Measurements from ENCODE around the gene OR4D10. TPM values are rescaled to one million over a fixed set of nuclear protein-coding genes. Genes with fewer than 3 reads are reported as not detected.
"Not testable (repeated sequence)": the region's sequence is repeated elsewhere in the genome, so short reads cannot be mapped to it uniquely, and the experiment has no call there.

Gene OR4D10
- total and polyA plus RNA-seq, 2 donors (not counting 1 experiment from before 2014, with no cell fraction given): not detected

DNA sequence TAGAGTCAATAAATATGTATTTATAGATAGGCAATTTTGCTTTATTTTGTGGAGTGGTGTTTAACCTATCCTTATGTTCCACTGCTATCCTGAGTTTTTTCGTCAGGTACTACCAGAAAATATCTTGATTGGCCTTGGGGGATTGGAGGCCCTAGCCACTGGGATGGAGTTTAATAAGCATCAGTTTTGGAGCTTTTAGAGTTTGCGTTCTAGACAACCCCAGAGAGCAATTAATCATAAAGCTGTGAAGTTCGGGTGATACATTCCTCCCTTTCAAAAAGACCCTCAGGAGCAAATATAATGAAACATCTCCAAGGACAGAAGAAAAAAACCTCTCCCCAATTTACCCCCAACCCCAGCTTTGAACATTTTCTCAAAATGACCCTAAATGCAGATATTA, 36.9 kb upstream of the OR4D10 start, which contains the start of gene OR5A1:
TSS of gene OR5A1 (plus strand) at position 301 of the 400 bp plus-strand sequence. CDS start 6,700 bp downstream, outside the sequence.
- TF ChIP-seq, protein P1, sequence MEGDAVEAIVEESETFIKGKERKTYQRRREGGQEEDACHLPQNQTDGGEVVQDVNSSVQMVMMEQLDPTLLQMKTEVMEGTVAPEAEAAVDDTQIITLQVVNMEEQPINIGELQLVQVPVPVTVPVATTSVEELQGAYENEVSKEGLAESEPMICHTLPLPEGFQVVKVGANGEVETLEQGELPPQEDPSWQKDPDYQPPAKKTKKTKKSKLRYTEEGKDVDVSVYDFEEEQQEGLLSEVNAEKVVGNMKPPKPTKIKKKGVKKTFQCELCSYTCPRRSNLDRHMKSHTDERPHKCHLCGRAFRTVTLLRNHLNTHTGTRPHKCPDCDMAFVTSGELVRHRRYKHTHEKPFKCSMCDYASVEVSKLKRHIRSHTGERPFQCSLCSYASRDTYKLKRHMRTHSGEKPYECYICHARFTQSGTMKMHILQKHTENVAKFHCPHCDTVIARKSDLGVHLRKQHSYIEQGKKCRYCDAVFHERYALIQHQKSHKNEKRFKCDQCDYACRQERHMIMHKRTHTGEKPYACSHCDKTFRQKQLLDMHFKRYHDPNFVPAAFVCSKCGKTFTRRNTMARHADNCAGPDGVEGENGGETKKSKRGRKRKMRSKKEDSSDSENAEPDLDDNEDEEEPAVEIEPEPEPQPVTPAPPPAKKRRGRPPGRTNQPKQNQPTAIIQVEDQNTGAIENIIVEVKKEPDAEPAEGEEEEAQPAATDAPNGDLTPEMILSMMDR (IDR thresholded peaks at IDR 0.05): no peak
- TF ChIP-seq EZH2 (IDR thresholded peaks at IDR 0.05; ENCODE audit: borderline replicate concordance, insufficient read depth, low read depth, low read length, poor library complexity, severe bottlenecking): no peak
- Mint-ChIP-seq H3K4me3 (no peak within 1 kb of the TSS), H3K27me3 (peaks cover 9% of the 10 kb centered on the region), H3K4me1 (no peaks in the 10 kb centered on the region), H3K27ac (no peak within 1 kb of the TSS), H3K9me3 (ENCODE audit: insufficient read depth) (no peaks in the 10 kb centered on the region)
- H3K36me3 ChIP-seq (replicated peaks in 1 of 2; ENCODE audit: control extremely low read depth in 1 of 2, control insufficient read depth in 1 of 2, extremely low read depth in 1 of 2, insufficient read depth in 2 of 2, low read length in 1 of 2): no peaks in the 10 kb centered on the region
- H3K4me2 ChIP-seq (replicated peaks; ENCODE audit: low read depth, low read length, poor library complexity, severe bottlenecking): no peak within 1 kb of the TSS
- ATAC-seq (ENCODE audit: low read depth) (no peak), DNase-seq (no peak)
- H3K4me3 ChIP-seq (ENCODE audit: control extremely low read depth in 1 of 5, extremely low read depth in 1 of 5, insufficient read depth in 1 of 5, low read depth in 2 of 5, low read length in 4 of 5): no peak within 1 kb of the TSS
- H4K20me1 ChIP-seq (ENCODE audit: control insufficient read depth, insufficient read depth, low read length, poor library complexity, severe bottlenecking): no peaks in the 10 kb centered on the region
- ChIA-PET POLR2A (no interaction called here), CTCF (interaction anchor here (0.7 to 3.1 kb wide), 6 partner anchors 12 to 300 kb away, joined by 3 to 15 read pairs (median 4); partner anchors contain the start of gene DTX4)
- WGBS (ENCODE audit: insufficient coverage): no CpG with 5 or more reads among the region's 3 CpGs
- H3K79me2 ChIP-seq (ENCODE audit: control insufficient read depth, insufficient read depth, low read length): no peaks in the 10 kb centered on the region
- no peaks in the 10 kb centered on the region for H3K27me3 ChIP-seq (replicated peaks in 1 of 4; ENCODE audit: control extremely low read depth in 1 of 4, control insufficient read depth in 3 of 4, insufficient read depth in 4 of 4, low read length in 3 of 4)
- H3K4me1 ChIP-seq (ENCODE audit: control insufficient read depth in 2 of 2, insufficient read depth in 2 of 2, low read length in 2 of 2): no peaks in the 10 kb centered on the region
- no peaks in the 10 kb centered on the region for H3K9me3 ChIP-seq (ENCODE audit: control extremely low read depth in 1 of 3, control insufficient read depth in 2 of 3, insufficient read depth in 1 of 3, low read length in 2 of 3)
- no peak within 1 kb of the TSS for H2AFZ ChIP-seq (ENCODE audit: insufficient read depth, low read depth, low read length, poor library complexity, severe bottlenecking)
- no peak within 1 kb of the TSS for H3K27ac ChIP-seq (ENCODE audit: low read length in 2 of 2)
- no peak within 1 kb of the TSS for H3K9ac ChIP-seq (ENCODE audit: low read length)
- intact Hi-C loops (cut with micrococcal nuclease): no loop called here

DNA sequence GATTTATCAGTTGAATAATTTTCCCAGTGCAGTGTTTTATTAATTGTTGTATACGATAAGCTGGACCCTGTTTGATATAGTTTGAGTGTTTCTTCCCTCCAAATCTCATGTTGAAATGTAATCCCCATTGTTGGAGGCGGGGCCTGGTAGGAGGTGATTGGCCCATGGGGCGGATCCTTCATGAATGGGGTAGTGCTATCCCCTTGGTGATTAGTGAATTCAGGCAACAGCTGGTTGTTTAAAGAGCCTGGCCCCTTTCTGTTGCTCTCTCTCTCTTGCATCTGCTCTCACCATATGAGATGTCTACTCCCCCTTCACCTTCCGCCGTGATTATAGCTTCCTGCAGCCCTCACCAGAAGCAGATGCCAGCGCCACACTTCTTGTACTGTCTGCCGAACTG, 35.3 kb upstream of the OR4D10 start:
- Mint-ChIP-seq H3K27ac (no peak overlapping the region), H3K9me3 (ENCODE audit: insufficient read depth) (no peaks in the 10 kb centered on the region), H3K4me3 (no peak overlapping the region), H3K27me3 (peaks cover 7% of the 10 kb centered on the region), H3K4me1 (no peaks in the 10 kb centered on the region)
- Histone ChIP-seq H3K27me3 (replicated peaks in 1 of 4; ENCODE audit: control extremely low read depth in 1 of 4, control insufficient read depth in 3 of 4, insufficient read depth in 4 of 4, low read length in 3 of 4) (no peaks in the 10 kb centered on the region), H3K27ac (ENCODE audit: low read length in 2 of 2) (no peak overlapping the region), H3K79me2 (ENCODE audit: control insufficient read depth, insufficient read depth, low read length) (no peaks in the 10 kb centered on the region), H3K36me3 (replicated peaks in 1 of 2; ENCODE audit: control extremely low read depth in 1 of 2, control insufficient read depth in 1 of 2, extremely low read depth in 1 of 2, insufficient read depth in 2 of 2, low read length in 1 of 2) (no peaks in the 10 kb centered on the region), H2AFZ (ENCODE audit: insufficient read depth, low read depth, low read length, poor library complexity, severe bottlenecking) (no peak overlapping the region), H3K4me3 (ENCODE audit: control extremely low read depth in 1 of 5, extremely low read depth in 1 of 5, insufficient read depth in 1 of 5, low read depth in 2 of 5, low read length in 4 of 5) (no peak overlapping the region), H3K4me2 (replicated peaks; ENCODE audit: low read depth, low read length, poor library complexity, severe bottlenecking) (no peak overlapping the region), H3K9ac (ENCODE audit: low read length) (no peak overlapping the region), H3K9me3 (ENCODE audit: control extremely low read depth in 1 of 3, control insufficient read depth in 2 of 3, insufficient read depth in 1 of 3, low read length in 2 of 3) (no peaks in the 10 kb centered on the region), H3K4me1 (ENCODE audit: control insufficient read depth in 2 of 2, insufficient read depth in 2 of 2, low read length in 2 of 2) (no peaks in the 10 kb centered on the region), H4K20me1 (ENCODE audit: control insufficient read depth, insufficient read depth, low read length, poor library complexity, severe bottlenecking) (no peaks in the 10 kb centered on the region)
- DNase-seq (no peak), ATAC-seq (ENCODE audit: low read depth) (no peak)
- intact Hi-C loops (cut with micrococcal nuclease): no loop called here
- 97% methylated on average over 3 of the region's 7 CpGs for WGBS (ENCODE audit: insufficient coverage)
- POLR2A ChIA-PET: no interaction called here
- CTCF ChIA-PET: interaction anchor here (0.9 to 3.1 kb wide), 4 partner anchors 8 to 280 kb away, joined by 3 to 15 read pairs (median 4); no protein-coding TSS in a partner anchor
- TF ChIP-seq, protein P1 (IDR thresholded peaks at IDR 0.05): no peak
- TF ChIP-seq EZH2 (IDR thresholded peaks at IDR 0.05; ENCODE audit: borderline replicate concordance, insufficient read depth, low read depth, low read length, poor library complexity, severe bottlenecking): no peak

DNA sequence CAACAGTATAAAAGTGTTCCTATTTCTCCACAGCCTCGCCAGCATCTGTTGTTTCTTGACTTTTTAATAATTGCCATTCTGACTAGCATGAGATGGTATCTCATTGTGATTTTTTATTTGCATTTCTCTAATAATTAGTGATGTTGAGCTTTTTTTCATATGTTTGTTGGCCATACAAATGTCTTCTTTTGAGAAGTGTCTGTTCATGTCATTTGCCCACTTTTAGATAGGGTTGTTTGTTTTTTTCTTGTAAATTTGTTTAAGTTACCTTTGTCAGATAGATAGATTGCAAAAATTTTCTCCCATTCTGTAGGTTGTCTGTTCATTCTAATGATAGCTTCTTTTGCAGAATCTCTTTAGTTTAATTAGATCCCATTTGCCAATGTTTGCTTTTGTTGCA, 27.5 kb upstream of the OR4D10 start:
- H3K27me3 ChIP-seq (replicated peaks in 1 of 4; ENCODE audit: control extremely low read depth in 1 of 4, control insufficient read depth in 3 of 4, insufficient read depth in 4 of 4, low read length in 3 of 4); H3K9me3 Mint-ChIP-seq (ENCODE audit: insufficient read depth); intact Hi-C loops (cut with micrococcal nuclease); POLR2A ChIA-PET; H3K4me1 ChIP-seq (ENCODE audit: control insufficient read depth in 2 of 2, insufficient read depth in 2 of 2, low read length in 2 of 2); H3K4me1 Mint-ChIP-seq; CTCF ChIA-PET; H3K4me3 ChIP-seq (ENCODE audit: control extremely low read depth in 1 of 5, extremely low read depth in 1 of 5, insufficient read depth in 1 of 5, low read depth in 2 of 5, low read length in 4 of 5); H4K20me1 ChIP-seq (ENCODE audit: control insufficient read depth, insufficient read depth, low read length, poor library complexity, severe bottlenecking); H3K36me3 ChIP-seq (replicated peaks in 1 of 2; ENCODE audit: control extremely low read depth in 1 of 2, control insufficient read depth in 1 of 2, extremely low read depth in 1 of 2, insufficient read depth in 2 of 2, low read length in 1 of 2); H3K27ac ChIP-seq (ENCODE audit: low read length in 2 of 2); H2AFZ ChIP-seq (ENCODE audit: insufficient read depth, low read depth, low read length, poor library complexity, severe bottlenecking); H3K27ac Mint-ChIP-seq; H3K9me3 ChIP-seq (ENCODE audit: control extremely low read depth in 1 of 3, control insufficient read depth in 2 of 3, insufficient read depth in 1 of 3, low read length in 2 of 3); H3K9ac ChIP-seq (ENCODE audit: low read length); H3K4me2 ChIP-seq (replicated peaks; ENCODE audit: low read depth, low read length, poor library complexity, severe bottlenecking); H3K79me2 ChIP-seq (ENCODE audit: control insufficient read depth, insufficient read depth, low read length); H3K4me3 Mint-ChIP-seq; DNase-seq; ATAC-seq (ENCODE audit: low read depth): not testable (repeated sequence)
- H3K27me3 Mint-ChIP-seq: peaks cover 23% of the 10 kb centered on the region
- WGBS (ENCODE audit: insufficient coverage): no CpG with 5 or more reads among the region's 1 CpG
